K562 (cell line): ENCODE data around the gene SMOC2. TPM values are rescaled to one million over a fixed set of nuclear protein-coding genes. Genes with fewer than 3 reads are reported as not detected.
A peak's percentile ranks its signal among the peaks of the same experiment; 100 is the strongest.

Source experiments
- CXXC5 ChIP-seq: fragments of 250-450 bp; sonication (Bioruptor Pico); IDR thresholded peaks from 2 replicates; pipeline ENCODE4 v1.8.0; 2022; ENCODE audit warnings: inconsistent platforms, mild to moderate bottlenecking, moderate library complexity
- EGR1 ChIP-seq: fragments of 450-650 bp; conservative IDR thresholded peaks from 2 replicates; pipeline ENCODE4 v1.6.1; 2017; ENCODE audit warnings: mild to moderate bottlenecking
- HSF4 ChIP-seq: fragments of 250-450 bp; sonication (Bioruptor Pico); IDR thresholded peaks from 2 replicates; pipeline ENCODE4 v2.1.2; 2022; ENCODE audit warnings: mild to moderate bottlenecking, moderate library complexity, borderline replicate concordance
- KDM5B ChIP-seq: fragments of 200-600 bp; sonication (generic); IDR thresholded peaks from 2 replicates; pipeline ENCODE4 v1.6.1; 2012; ENCODE audit warnings: low read depth, mild to moderate bottlenecking, moderate library complexity, low read length, control low read depth, inconsistent platforms; ENCODE audit not compliant: insufficient replicate concordance
- MAZ ChIP-seq, 2 experiments: fragments of 450-650 bp in 1 of 2; sonication (generic) in 1 of 2; formaldehyde crosslinking; IDR thresholded peaks in 1 of 2; conservative IDR thresholded peaks in 1 of 2; 2 replicates each; pipeline versions ENCODE4 v1.4.0 to v1.5.0; 2020; ENCODE audit warnings: mild to moderate bottlenecking in 1 of 2, missing genetic modification reagents in 1 of 2
- NCOA6 ChIP-seq: fragments of 450-650 bp; IDR thresholded peaks from 2 replicates; pipeline ENCODE4 v1.6.1; 2017; ENCODE audit warnings: mild to moderate bottlenecking
- POLR2A ChIP-seq: fragments of 450-650 bp; conservative IDR thresholded peaks from 2 replicates; pipeline ENCODE4 v1.6.1; 2016
- SAFB ChIP-seq: fragments of 200-400 bp; formaldehyde crosslinking; IDR thresholded peaks from 2 replicates; pipeline ENCODE4 v1.6.1; 2017; ENCODE audit warnings: low read depth, low read length, borderline replicate concordance
- SRSF7 ChIP-seq: fragments of 200-400 bp; formaldehyde crosslinking; optimal IDR thresholded peaks from 2 replicates; pipeline ENCODE3; 2017; ENCODE audit warnings: mild to moderate bottlenecking, low read depth, low read length
- TAF7 ChIP-seq: fragments of 450-650 bp; IDR thresholded peaks from 2 replicates; pipeline ENCODE4 v1.6.1; 2016; ENCODE audit warnings: missing genetic modification characterization, missing compliant biosample characterization
- TBL1XR1 ChIP-seq, 2 experiments: IDR thresholded peaks; 2 replicates each; pipeline ENCODE4 v1.6.1; 2012; ENCODE audit warnings: improper control_type of control experiment in 2 of 2, low read length in 2 of 2, mild to moderate bottlenecking in 1 of 2
- THAP12 ChIP-seq: fragments of 250-450 bp; sonication (Bioruptor Pico); IDR thresholded peaks from 2 replicates; pipeline ENCODE4 v1.9.0; 2021; ENCODE audit warnings: mild to moderate bottlenecking, inconsistent platforms
- ZBTB2 ChIP-seq: fragments of 450-650 bp; IDR thresholded peaks from 2 replicates; pipeline ENCODE4 v1.6.1; 2016; ENCODE audit warnings: antibody characterized with exemption
- ZNF175 ChIP-seq: fragments of 200-800 bp; sonication (Bioruptor generic); IDR thresholded peaks from 2 replicates; pipeline ENCODE4 v1.6.1; 2016; ENCODE audit warnings: low read depth, mild to moderate bottlenecking, missing genetic modification characterization, missing compliant biosample characterization
- ZNF197 ChIP-seq: fragments of 200-800 bp; sonication (Bioruptor generic); IDR thresholded peaks from 2 replicates; pipeline ENCODE4 v1.6.1; 2016; ENCODE audit warnings: low read depth, missing genetic modification characterization, missing compliant biosample characterization
- ZNF395 ChIP-seq: fragments of 200-800 bp; sonication (Bioruptor generic); IDR thresholded peaks from 2 replicates; pipeline ENCODE4 v1.6.1; 2017; ENCODE audit warnings: missing genetic modification characterization, missing compliant biosample characterization
- ZNF639 ChIP-seq, 2 experiments: fragments of 200-800 bp in 1 of 2; sonication (Bioruptor generic) in 1 of 2; sonication (generic) in 1 of 2; formaldehyde crosslinking in 1 of 2; IDR thresholded peaks in 1 of 2; conservative IDR thresholded peaks in 1 of 2; 2 replicates each; pipeline versions ENCODE4 v1.5.0 to v1.6.1; 2016 to 2020; ENCODE audit warnings: missing compliant biosample characterization in 1 of 2, missing genetic modification characterization in 1 of 2, missing genetic modification reagents in 1 of 2
- ZNF644 ChIP-seq: fragments of 200-800 bp; sonication (Bioruptor generic); IDR thresholded peaks from 2 replicates; pipeline ENCODE4 v1.6.1; 2016; ENCODE audit warnings: low read depth, missing genetic modification characterization, missing compliant biosample characterization
- ZNF695 ChIP-seq: fragments of 450-650 bp; formaldehyde crosslinking; IDR thresholded peaks from 2 replicates; pipeline ENCODE4 v1.4.0; 2020; ENCODE audit warnings: mild to moderate bottlenecking, moderate library complexity
- ZNF766 ChIP-seq: fragments of 200-800 bp; sonication (Bioruptor generic); conservative IDR thresholded peaks from 2 replicates; pipeline ENCODE4 v1.6.1; 2016; ENCODE audit warnings: missing genetic modification characterization, missing compliant biosample characterization
- polyA plus RNA-seq, 8 experiments: library from polyadenylated mRNA; depleted of rRNA in 4 of 8; stranded (reverse) in 5 of 8; unstranded in 3 of 8; fragments of >200 nt; fragmentation: Nextera tagmentation in 2 of 8; fragmentation: Illumina TruSeq in 1 of 8; extraction: Ambion mirVana in 2 of 8; extraction: Trizol in 1 of 8; gene quantifications; 2 replicates each; pipeline versions ENCODE4 v1.2.1 to v1.2.3, GENCODE V29; 2011 to 2014; ENCODE audit warnings: inconsistent platforms in 1 of 8, missing spikeins in 1 of 8
- total RNA-seq, 7 experiments: library from RNA; depleted of rRNA in 6 of 7; stranded (reverse); fragments of >200 nt in 6 of 7; fragmentation: Illumina TruSeq in 2 of 7; extraction: Trizol in 2 of 7; gene quantifications; 2 replicates each; pipeline versions ENCODE4 v1.2.1 to v1.2.3, GENCODE V29; 2011 to 2021; ENCODE audit warnings: low replicate concordance in 1 of 7

Gene SMOC2
- total and polyA plus RNA-seq, 9 of the 15 experiments (the other 6 are each of a cell fraction or from before 2014, with no cell fraction given), result 0.45 to 2.3 (median 1.1) TPM

- peak; percentile 94 for TF ChIP-seq ZNF395 (CRISPR knock-in tag)
- TF ChIP-seq ZNF639 (CRISPR knock-in tag; conservative IDR thresholded peaks at IDR 0.05 in 1 of 2, IDR thresholded peaks at IDR 0.05 in 1 of 2), result peak in 1 of 2 experiments; percentile 78; a peak in 2 of 4 replicates
- peak; percentile 92 for TF ChIP-seq ZNF644 (tag)
- TF ChIP-seq ZBTB2, result peak; percentile 63; the same call in 1 of the 2 replicates
- TF ChIP-seq THAP12 (CRISPR knock-in tag), result no peak
- peak; percentile 85 for TF ChIP-seq ZNF766 (CRISPR knock-in tag)
- no peak for TF ChIP-seq TAF7
- no peak for TF ChIP-seq TBL1XR1 (IDR thresholded peaks at IDR 0.05; ENCODE audit: low read length in 2 of 2)
- TF ChIP-seq ZNF175, result peak; percentile 50; the same call in 1 of the 2 replicates
- peak; percentile 61 for TF ChIP-seq EGR1
- peak; percentile 91 for TF ChIP-seq ZNF197 (CRISPR knock-in tag)
- peak; percentile 36 for TF ChIP-seq KDM5B
- TF ChIP-seq SRSF7, result no peak
- TF ChIP-seq MAZ (CRISPR knock-in tag; conservative IDR thresholded peaks at IDR 0.05 in 1 of 2, IDR thresholded peaks at IDR 0.05 in 1 of 2), result peak in 1 of 2 experiments; percentile 66; a peak in 2 of 4 replicates
- TF ChIP-seq POLR2A, result peak; percentile 45; the same call in 1 of the 2 replicates
- peak; percentile 46 for TF ChIP-seq CXXC5 (CRISPR knock-in tag)
- TF ChIP-seq NCOA6, result 0 out of 2 replicates have a peak, but pooled peaks have one; percentile 41
- TF ChIP-seq ZNF695, result no peak
- TF ChIP-seq SAFB, result 0 out of 2 replicates have a peak, but pooled peaks have one; percentile 52
- TF ChIP-seq HSF4 (CRISPR knock-in tag), result no peak
These were observed 27.8 kb upstream of the SMOC2 start (continued) for GRCh38 chr6:168413018-168413720.
